Endodermal cell (in vitro differentiated cells): ENCODE data around the gene EZR. TPM values are rescaled to one million over a fixed set of nuclear protein-coding genes. Genes with fewer than 3 reads are reported as not detected.

Source experiments
- DNase-seq: peaks from one replicate; pipeline ENCODE4 v3.0.0-alpha.2; 2017
- H3K27ac ChIP-seq: 2 replicates; pipeline ENCODE4 v1.5.1; 2013; ENCODE audit warnings: mild to moderate bottlenecking, low read depth, low read length, moderate library complexity
- H3K27me3 ChIP-seq: 2 replicates; pipeline ENCODE4 v1.6.1; 2013; ENCODE audit warnings: mild to moderate bottlenecking, low read length, moderate library complexity; ENCODE audit not compliant: insufficient read depth, control insufficient read depth, poor library complexity, severe bottlenecking
- H3K36me3 ChIP-seq: 2 replicates; pipeline ENCODE4 v1.7.0; 2013; ENCODE audit warnings: mild to moderate bottlenecking, low read length, moderate library complexity; ENCODE audit not compliant: control insufficient read depth, insufficient read depth
- H3K4me1 ChIP-seq: one replicate; pipeline ENCODE4 v1.7.0; 2013; ENCODE audit warnings: low read length; ENCODE audit not compliant: control insufficient read depth, insufficient read depth
- H3K4me3 ChIP-seq: 2 replicates; pipeline ENCODE4 v1.5.1; 2013; ENCODE audit warnings: mild to moderate bottlenecking, low read length, moderate library complexity
- H3K9ac ChIP-seq: 2 replicates; pipeline ENCODE4 v1.6.1; 2013; ENCODE audit warnings: mild to moderate bottlenecking, low read length, moderate library complexity; ENCODE audit not compliant: poor library complexity, severe bottlenecking; ENCODE audit errors: extremely low read depth
- H3K9me3 ChIP-seq: 2 replicates; pipeline ENCODE4 v1.6.1; 2013; ENCODE audit warnings: mild to moderate bottlenecking, low read length, moderate library complexity; ENCODE audit not compliant: control insufficient read depth
- H3K27ac Mint-ChIP-seq: 2 replicates; pipeline ENCODE4 v1.8.0; 2020; ENCODE audit warnings: mixed read lengths
- H3K27me3 Mint-ChIP-seq: 2 replicates; pipeline ENCODE4 v1.8.0; 2021; ENCODE audit warnings: mild to moderate bottlenecking, mixed read lengths; ENCODE audit not compliant: insufficient read depth
- H3K36me3 Mint-ChIP-seq: 2 replicates; pipeline ENCODE4 v1.8.0; 2020; ENCODE audit warnings: low read depth, mixed read lengths
- H3K4me1 Mint-ChIP-seq: 2 replicates; pipeline ENCODE4 v1.8.0; 2020; ENCODE audit warnings: mixed read lengths
- H3K4me3 Mint-ChIP-seq: 2 replicates; pipeline ENCODE4 v1.8.0; 2020; ENCODE audit warnings: mild to moderate bottlenecking, moderate library complexity, mixed read lengths
- H3K9me3 Mint-ChIP-seq: 2 replicates; pipeline ENCODE4 v1.8.0; 2020; ENCODE audit warnings: mild to moderate bottlenecking, mixed read lengths
- CTCF ChIP-seq: fragments of 200-600 bp; sonication (generic); conservative IDR thresholded peaks from 2 replicates; pipeline ENCODE4 v1.5.0; 2021; ENCODE audit warnings: antibody characterized with exemption, mild to moderate bottlenecking
- WGBS, 2 experiments: methylation state at CpG; one replicate each; pipeline versions ENCODE4 v1.1.5 to v1.1.7; 2013; ENCODE audit warnings: missing lambda C conversion rate in 2 of 2, mixed read lengths in 1 of 2; ENCODE audit not compliant: insufficient coverage in 1 of 2, insufficient read length in 1 of 2; 5-methylcytosine and 5-hydroxymethylcytosine counted together
- total RNA-seq, 2 donors: library from RNA; stranded (reverse); fragmentation: NEBNext Ultra II Directional in 1 of 2; extraction: Animal tissue kit (Norgen Biotek cat#: 25700) in 1 of 2; gene quantifications; 2 replicates in 1 of 2; 3 replicates in 1 of 2; pipeline ENCODE4 v1.2.1, GENCODE V29; 2021

Gene EZR
- total RNA-seq, 2 donors from 2014 or later = 145 to 209 TPM

- TF ChIP-seq CTCF = no peak
- H3K9ac ChIP-seq = peak overlapping the region; percentile 60
- peak overlapping the region; percentile 55 for H3K27ac Mint-ChIP-seq
Measured at GRCh38 chr6:158818581-158819212, 471 bp downstream of the EZR start.

GRCh38 chr6:158817728-158818580 lies 1.2 kb downstream of the EZR start:
- peak; percentile 91 for DNase-seq
- Mint-ChIP-seq H3K36me3 (peaks cover 48% of the 10 kb centered on the region), H3K4me1 (peaks cover 43% of the 10 kb centered on the region), H3K4me3 (peak overlapping the region; percentile 90), H3K27me3 (peaks cover 3% of the 10 kb centered on the region), H3K27ac (peak overlapping the region; percentile 96), H3K9me3 (peaks cover 6% of the 10 kb centered on the region)
- no peak for TF ChIP-seq CTCF
- Histone ChIP-seq H3K36me3 (peaks cover 37% of the 10 kb centered on the region), H3K27ac (no peak overlapping the region), H3K4me1 (peaks cover 3% of the 10 kb centered on the region), H3K27me3 (no peaks in the 10 kb centered on the region), H3K4me3 (peak overlapping the region; percentile 98), H3K9ac (peak overlapping the region; percentile 91), H3K9me3 (no peaks in the 10 kb centered on the region)
- WGBS, 2 experiments = 0% methylated on average over 23 to 60 of the region's 61 CpGs

More at GRCh38 chr6:158818581-158819212, 471 bp downstream of the EZR start:
- peak; percentile 87 for DNase-seq
- H3K36me3 Mint-ChIP-seq = peaks cover 40% of the 10 kb centered on the region
- H3K9me3 Mint-ChIP-seq = peaks cover 6% of the 10 kb centered on the region
- Histone ChIP-seq H3K4me3 (peak overlapping the region; percentile 68), H3K36me3 (peaks cover 29% of the 10 kb centered on the region), H3K27ac (peak overlapping the region; percentile 43), H3K27me3 (no peaks in the 10 kb centered on the region), H3K9me3 (no peaks in the 10 kb centered on the region), H3K4me1 (peaks cover 3% of the 10 kb centered on the region)
- 0% methylated on average over 8 to 63 of the region's 63 CpGs for WGBS, 2 experiments
- peaks cover 3% of the 10 kb centered on the region for H3K27me3 Mint-ChIP-seq
- peak overlapping the region; percentile 90 for H3K4me3 Mint-ChIP-seq
- H3K4me1 Mint-ChIP-seq = peaks cover 41% of the 10 kb centered on the region

GRCh38 chr6:158816803-158817727 lies 2.1 kb downstream of the EZR start:
- no peaks in the 10 kb centered on the region for H3K9me3 ChIP-seq
- H3K36me3 ChIP-seq = peaks cover 45% of the 10 kb centered on the region
- H3K4me1 Mint-ChIP-seq = peaks cover 46% of the 10 kb centered on the region
- H3K4me3 Mint-ChIP-seq = peak overlapping the region; percentile 90
- peak overlapping the region; percentile 98 for H3K4me3 ChIP-seq
- H3K27me3 Mint-ChIP-seq = peaks cover 3% of the 10 kb centered on the region
- H3K27ac Mint-ChIP-seq = peak overlapping the region; percentile 96
- H3K9me3 Mint-ChIP-seq = peaks cover 6% of the 10 kb centered on the region
- H3K27ac ChIP-seq = no peak overlapping the region
- H3K36me3 Mint-ChIP-seq = peaks cover 56% of the 10 kb centered on the region
- no peak for TF ChIP-seq CTCF
- H3K27me3 ChIP-seq = no peaks in the 10 kb centered on the region
- peak; percentile 80 for DNase-seq
- 10 to 20% methylated on average over 7 to 20 of the region's 20 CpGs for WGBS, 2 experiments
- H3K4me1 ChIP-seq = peaks cover 6% of the 10 kb centered on the region
- peak overlapping the region; percentile 91 for H3K9ac ChIP-seq
